Endothelial cell of umbilical vein (primary cell): ENCODE results near the gene MARCHF7. TPM values are rescaled to one million over a fixed set of nuclear protein-coding genes. Genes with fewer than 3 reads are reported as not detected.

ENCODE experiments used
- BruUV-seq: library from RNA; stranded (reverse); fragments of 400-500 nt; replicated peaks from 2 replicates; lab custom pipeline; 2021; lab: Mats Ljungman, UMichigan
- CTCF ChIA-PET: fragments of 300-600, 350-600 bp; sonication (Branson Sonifier 250); formaldehyde crosslinking; loops from one replicate; lab custom pipeline; 2021; ENCODE audit warnings: antibody characterized with exemption, inconsistent platforms; lab: Charles Lee
- POLR2A ChIA-PET: fragments of 300-600, 350-600 bp; sonication (Branson Sonifier 250); formaldehyde crosslinking; loops from one replicate; lab custom pipeline; 2021; ENCODE audit warnings: antibody characterized with exemption, inconsistent platforms; lab: Charles Lee
- DNase-seq: peaks from one replicate; pipeline ENCODE4 v3.0.0-alpha.2; 2011; ENCODE audit warnings: low read depth, low spot score
- FAIRE-seq: peaks from 2 replicates; lab custom pipeline; 2011; peaks lifted over from hg19 to GRCh38; lab: Jason Lieb, UNC
- H2AFZ ChIP-seq: 2 replicates; pipeline ENCODE4 v1.6.0; 2012; ENCODE audit warnings: low read depth, low read length, control low read depth, inconsistent platforms
- H3K27ac ChIP-seq: 2 replicates; pipeline ENCODE4 v1.5.1; 2011; ENCODE audit warnings: low read depth, mild to moderate bottlenecking, control low read depth, low read length, moderate library complexity; ENCODE audit not compliant: insufficient read depth
- H3K27me3 ChIP-seq, 2 experiments: 2 replicates each; pipeline versions ENCODE4 v1.6.0 to v1.6.1; 2011; ENCODE audit warnings: low read length in 2 of 2, mixed read lengths in 1 of 2; ENCODE audit not compliant: control insufficient read depth in 2 of 2, insufficient read depth in 2 of 2
- H3K36me3 ChIP-seq, 2 experiments: 2 replicates in 1 of 2; 3 replicates in 1 of 2; pipeline ENCODE4 v1.5.1; 2011; ENCODE audit warnings: low read length in 2 of 2, mild to moderate bottlenecking in 1 of 2, moderate library complexity in 1 of 2; ENCODE audit not compliant: control insufficient read depth in 2 of 2, insufficient read depth in 2 of 2; ENCODE audit errors: extremely low read depth in 1 of 2
- H3K4me1 ChIP-seq: 3 replicates; pipeline ENCODE4 v1.5.1; 2011; ENCODE audit warnings: mild to moderate bottlenecking, low read length; ENCODE audit not compliant: control insufficient read depth, insufficient read depth; ENCODE audit errors: extremely low read depth
- H3K4me2 ChIP-seq: 2 replicates; pipeline ENCODE4 v1.6.1; 2011; ENCODE audit warnings: low read length, control low read depth, mixed read lengths; ENCODE audit not compliant: insufficient read depth
- H3K4me3 ChIP-seq, 3 experiments: fragments of 200-600 bp in 1 of 3; sonication (generic), shearing (Covaris generic) in 1 of 3; replicated peaks in 1 of 3; 2 replicates each; pipeline ENCODE4 v1.5.1; 2011 to 2016; ENCODE audit warnings: control low read depth in 3 of 3, low read length in 3 of 3, mild to moderate bottlenecking in 2 of 3, inconsistent platforms in 1 of 3, low read depth in 1 of 3, moderate library complexity in 1 of 3; ENCODE audit not compliant: insufficient read depth in 1 of 3
- H3K79me2 ChIP-seq: 2 replicates; pipeline ENCODE4 v1.6.0; 2012; ENCODE audit warnings: low read length, inconsistent platforms; ENCODE audit not compliant: control insufficient read depth, insufficient read depth
- H3K9ac ChIP-seq: replicated peaks from 2 replicates; pipeline ENCODE3; 2011; ENCODE audit warnings: low read length, control low read depth; ENCODE audit not compliant: insufficient read depth; ENCODE audit errors: extremely low read depth
- H3K9me1 ChIP-seq: replicated peaks from 3 replicates; pipeline ENCODE4 v1.6.0; 2011; ENCODE audit warnings: mild to moderate bottlenecking, low read length; ENCODE audit not compliant: control insufficient read depth, insufficient read depth; ENCODE audit errors: extremely low read depth
- H3K9me3 ChIP-seq: replicated peaks from 2 replicates; pipeline ENCODE4 v1.5.1; 2012; ENCODE audit warnings: low read length, inconsistent platforms; ENCODE audit not compliant: control insufficient read depth, insufficient read depth
- H4K20me1 ChIP-seq: replicated peaks from 2 replicates; pipeline ENCODE3; 2011; ENCODE audit warnings: mild to moderate bottlenecking, low read length; ENCODE audit not compliant: control insufficient read depth, insufficient read depth; ENCODE audit errors: extremely low read depth
- FOS ChIP-seq: IDR thresholded peaks from 2 replicates; pipeline ENCODE4 v1.6.1; 2011; ENCODE audit warnings: mild to moderate bottlenecking, low read length, moderate library complexity, borderline replicate concordance; ENCODE audit not compliant: insufficient read depth
- GATA2 ChIP-seq: IDR thresholded peaks from 2 replicates; pipeline ENCODE4 v1.7.0; 2011; ENCODE audit warnings: low read depth, mild to moderate bottlenecking, moderate library complexity, mixed read lengths, low read length; ENCODE audit not compliant: insufficient read length, insufficient read depth
- POLR2AphosphoS5 ChIP-seq: IDR thresholded peaks from 2 replicates; pipeline ENCODE4 v1.6.1; 2012; ENCODE audit warnings: low read depth, mild to moderate bottlenecking, control low read depth, low read length, moderate library complexity; ENCODE audit not compliant: insufficient read depth
- dilution Hi-C: fragments of 300-500 bp; cut with MboI; formaldehyde crosslinking; loops from one replicate; pipeline ENCODE4 v1.15.0; 2019; ENCODE audit warnings: low sequenced_read_pairs; ENCODE audit not compliant: extremely low pct_ligation_motif_present
- intact Hi-C: fragments of 100-400 bp; cut with micrococcal nuclease; formaldehyde crosslinking; loops from one replicate; pipeline ENCODE4 v1.10.0; 2022
- polyA plus RNA-seq, 4 experiments: library from polyadenylated mRNA; depleted of rRNA in 3 of 4; stranded (reverse) in 3 of 4; unstranded in 1 of 4; fragments of >200 nt; gene quantifications; 2 replicates each; pipeline versions ENCODE4 v1.2.1 to v1.2.3, GENCODE V29; 2011 to 2012; ENCODE audit warnings: missing spikeins in 1 of 4
- total RNA-seq: library from RNA; stranded (reverse); gene quantifications from 2 replicates; pipeline ENCODE4 v1.2.3, GENCODE V29; 2021
- TF ChIP-seq, protein P1 (sequence below): IDR thresholded peaks from 2 replicates; pipeline ENCODE4 v1.6.1; 2011; ENCODE audit not compliant: insufficient read depth, insufficient read length
- TF ChIP-seq, protein P2 (sequence below), 2 donors: IDR thresholded peaks; 1 replicate in 1 of 2; 2 replicates in 1 of 2; pipeline ENCODE4 v1.5.1; 2011; ENCODE audit warnings: low read length in 2 of 2, mild to moderate bottlenecking in 2 of 2, moderate library complexity in 2 of 2, control low read depth in 1 of 2, inconsistent platforms in 1 of 2, low read depth in 1 of 2; ENCODE audit not compliant: insufficient read depth in 1 of 2; ENCODE audit errors: extremely low read depth in 1 of 2

Gene MARCHF7
- total and polyA plus RNA-seq, 2 donors (not counting 3 experiments of a cell fraction or from before 2014, with no cell fraction given): 21.2 to 82.0 TPM

DNA sequence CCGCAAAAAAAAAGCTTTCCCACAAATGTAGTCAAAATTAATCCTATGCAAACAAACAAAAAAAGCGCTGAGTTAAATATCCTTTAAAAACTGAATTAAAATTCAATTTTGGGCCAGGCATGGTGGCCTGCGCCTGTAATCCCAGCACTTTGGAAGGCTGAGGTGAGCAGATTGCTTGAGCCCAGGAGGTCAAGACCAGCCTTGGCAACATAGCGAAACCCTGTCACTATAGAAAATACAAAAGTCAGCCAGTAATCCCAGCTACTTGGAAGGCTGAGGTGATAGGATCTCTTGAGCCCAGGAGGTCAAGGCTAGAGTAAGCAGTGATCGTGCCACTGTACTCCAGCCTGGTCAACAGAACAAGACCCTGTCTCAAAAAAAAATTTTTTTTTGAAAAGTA is 8.8 kb upstream of the MARCHF7 start:
- TF ChIP-seq, protein P1, sequence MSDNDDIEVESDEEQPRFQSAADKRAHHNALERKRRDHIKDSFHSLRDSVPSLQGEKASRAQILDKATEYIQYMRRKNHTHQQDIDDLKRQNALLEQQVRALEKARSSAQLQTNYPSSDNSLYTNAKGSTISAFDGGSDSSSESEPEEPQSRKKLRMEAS: no peak
- TF ChIP-seq, protein P2, sequence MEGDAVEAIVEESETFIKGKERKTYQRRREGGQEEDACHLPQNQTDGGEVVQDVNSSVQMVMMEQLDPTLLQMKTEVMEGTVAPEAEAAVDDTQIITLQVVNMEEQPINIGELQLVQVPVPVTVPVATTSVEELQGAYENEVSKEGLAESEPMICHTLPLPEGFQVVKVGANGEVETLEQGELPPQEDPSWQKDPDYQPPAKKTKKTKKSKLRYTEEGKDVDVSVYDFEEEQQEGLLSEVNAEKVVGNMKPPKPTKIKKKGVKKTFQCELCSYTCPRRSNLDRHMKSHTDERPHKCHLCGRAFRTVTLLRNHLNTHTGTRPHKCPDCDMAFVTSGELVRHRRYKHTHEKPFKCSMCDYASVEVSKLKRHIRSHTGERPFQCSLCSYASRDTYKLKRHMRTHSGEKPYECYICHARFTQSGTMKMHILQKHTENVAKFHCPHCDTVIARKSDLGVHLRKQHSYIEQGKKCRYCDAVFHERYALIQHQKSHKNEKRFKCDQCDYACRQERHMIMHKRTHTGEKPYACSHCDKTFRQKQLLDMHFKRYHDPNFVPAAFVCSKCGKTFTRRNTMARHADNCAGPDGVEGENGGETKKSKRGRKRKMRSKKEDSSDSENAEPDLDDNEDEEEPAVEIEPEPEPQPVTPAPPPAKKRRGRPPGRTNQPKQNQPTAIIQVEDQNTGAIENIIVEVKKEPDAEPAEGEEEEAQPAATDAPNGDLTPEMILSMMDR (IDR thresholded peaks at IDR 0.05; ENCODE audit: extremely low read depth in 1 of 2, insufficient read depth in 1 of 2, low read depth in 1 of 2, low read length in 2 of 2): no peak
- TF ChIP-seq GATA2: no peak
- TF ChIP-seq FOS: no peak
- no peak for TF ChIP-seq POLR2AphosphoS5
- Histone ChIP-seq H3K4me3 (no peak overlapping the region), H3K4me2 (no peak overlapping the region), H3K9me1 (no peaks in the 10 kb centered on the region), H3K36me3 (no peaks in the 10 kb centered on the region), H3K9ac (no peak overlapping the region), H4K20me1 (no peaks in the 10 kb centered on the region), H2AFZ (no peak overlapping the region), H3K79me2 (no peaks in the 10 kb centered on the region), H3K27me3 (no peaks in the 10 kb centered on the region), H3K9me3 (no peaks in the 10 kb centered on the region), H3K27ac (no peak overlapping the region), H3K4me1 (no peaks in the 10 kb centered on the region)
- dilution Hi-C loops (loop anchor here (25.0 kb wide), 1 partner anchor 91 kb away; the partner anchor contains the start of gene BAZ2B), intact Hi-C loops (no loop called here)
- DNase-seq: no peak
- FAIRE-seq: no peak
- ChIA-PET CTCF (interaction anchor here (1.0 to 1.2 kb wide), 2 partner anchors 9 to 26 kb away, joined by 3 to 4 read pairs; partner anchors contain the start of gene MARCHF7), POLR2A (no interaction called here)
- no TSS peak for BruUV-seq
